Raji (cell line): ENCODE results near the gene RAI2.

ENCODE experiments used
- POLR2A ChIP-seq: IDR thresholded peaks from 2 replicates; pipeline ENCODE4 v1.6.1; 2011; ENCODE audit warnings: low read depth, low read length, control low read depth; ENCODE audit not compliant: insufficient read depth

The RAI2 gene

DNA sequence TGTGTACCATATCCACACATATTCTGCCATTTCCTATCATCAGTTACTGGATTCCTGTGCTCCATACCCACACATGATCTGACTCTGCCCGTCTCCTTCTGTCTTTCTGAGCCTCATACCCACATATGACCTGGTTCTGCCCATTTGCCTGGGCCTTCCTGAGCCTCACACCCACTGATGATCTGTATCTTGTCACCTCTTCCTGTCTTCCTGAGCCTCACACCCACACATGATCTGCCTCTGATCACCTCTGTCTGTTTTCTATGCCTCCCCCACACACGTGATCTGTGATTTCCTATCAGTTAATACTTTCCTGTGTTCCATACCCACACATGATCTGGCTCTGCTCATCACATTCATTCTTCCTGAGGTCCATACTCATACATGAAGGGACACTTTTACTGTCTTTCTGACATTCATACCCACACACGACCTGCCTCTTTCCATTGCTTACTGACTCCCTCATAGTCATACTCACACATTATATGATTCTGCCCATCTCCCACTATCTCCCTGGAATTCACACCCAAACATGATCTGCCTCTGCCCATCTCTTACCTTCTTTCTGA is 91.3 kb downstream of the RAI2 start:
- TF ChIP-seq POLR2A = no peak

DNA sequence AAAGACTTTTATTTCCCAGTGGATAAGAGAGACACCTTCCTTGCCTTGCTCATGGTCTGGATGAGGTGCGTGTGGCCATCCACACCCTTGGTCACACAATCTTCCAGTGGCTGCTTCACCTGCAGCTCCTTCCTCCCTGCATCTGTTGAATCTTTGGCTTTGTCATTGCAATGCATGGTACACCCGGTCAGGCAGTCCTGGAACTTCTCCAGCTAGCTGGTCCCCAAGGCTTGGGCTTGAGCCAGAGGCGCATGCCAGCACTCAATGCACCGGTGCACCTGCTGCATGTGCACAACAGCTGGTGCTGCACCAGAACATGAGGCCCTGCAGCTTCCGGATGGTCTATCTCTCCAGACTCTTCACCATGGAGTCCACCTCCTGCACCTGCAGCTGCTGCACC is 92.1 kb downstream of the RAI2 start:
- no peak for TF ChIP-seq POLR2A

DNA sequence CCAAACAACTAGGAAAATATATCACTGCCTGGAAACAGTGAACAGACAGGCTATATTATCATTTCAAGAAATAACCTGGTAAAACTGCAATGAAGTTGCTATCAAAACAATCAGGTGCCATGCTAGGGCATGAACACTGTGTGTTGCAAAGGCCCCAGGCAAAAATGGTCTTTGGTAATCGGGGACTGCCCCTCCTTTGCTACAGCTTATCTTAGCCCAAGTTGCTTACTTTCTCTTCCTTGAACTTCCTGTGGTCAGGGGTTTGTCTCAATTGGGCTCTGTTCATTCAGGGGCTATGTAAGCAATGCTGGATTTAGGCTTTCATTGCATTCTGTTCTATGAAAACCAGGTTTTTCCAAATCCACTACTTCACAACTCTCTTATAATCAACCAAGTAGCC is 93.4 kb downstream of the RAI2 start:
- TF ChIP-seq POLR2A = no peak

DNA sequence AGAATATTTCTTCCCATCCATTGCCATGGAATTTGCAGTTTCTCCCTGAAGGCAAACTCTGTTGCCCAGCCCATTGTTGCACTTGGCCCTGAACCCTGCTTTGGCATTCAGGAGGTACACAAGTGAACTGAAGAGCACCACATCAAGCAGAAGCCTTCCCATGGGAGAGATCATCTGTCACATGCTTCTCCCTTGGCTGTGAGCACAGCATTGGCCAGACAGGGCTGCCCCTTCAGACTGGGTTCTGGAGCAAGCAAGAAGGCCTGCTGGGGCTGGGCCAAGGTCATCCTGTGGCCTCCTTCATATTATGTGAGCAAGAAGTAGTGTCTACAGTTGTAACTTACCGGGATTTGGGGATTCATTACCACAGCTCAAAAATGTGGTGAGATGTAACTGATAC is 101.1 kb downstream of the RAI2 start:
- no peak for TF ChIP-seq POLR2A

DNA sequence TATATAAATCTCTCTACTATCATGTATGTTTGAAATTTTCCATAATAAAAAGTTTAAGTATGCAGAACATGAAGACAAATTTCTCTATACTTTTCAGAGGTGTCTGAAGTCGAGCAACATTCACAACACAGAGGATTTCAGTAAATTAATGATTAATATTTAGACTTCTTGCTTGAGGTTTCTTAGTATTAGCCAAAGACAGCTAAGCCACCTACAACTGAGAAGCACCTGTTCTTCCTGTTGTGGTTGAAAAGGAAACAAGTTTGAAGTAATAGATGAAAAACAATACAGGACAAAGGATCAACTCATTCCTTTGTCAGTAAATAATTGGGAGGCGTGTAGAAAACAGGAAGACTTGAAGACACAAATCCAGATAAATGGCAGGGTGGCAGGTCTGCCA is 102.7 kb downstream of the RAI2 start:
- no peak for TF ChIP-seq POLR2A

DNA sequence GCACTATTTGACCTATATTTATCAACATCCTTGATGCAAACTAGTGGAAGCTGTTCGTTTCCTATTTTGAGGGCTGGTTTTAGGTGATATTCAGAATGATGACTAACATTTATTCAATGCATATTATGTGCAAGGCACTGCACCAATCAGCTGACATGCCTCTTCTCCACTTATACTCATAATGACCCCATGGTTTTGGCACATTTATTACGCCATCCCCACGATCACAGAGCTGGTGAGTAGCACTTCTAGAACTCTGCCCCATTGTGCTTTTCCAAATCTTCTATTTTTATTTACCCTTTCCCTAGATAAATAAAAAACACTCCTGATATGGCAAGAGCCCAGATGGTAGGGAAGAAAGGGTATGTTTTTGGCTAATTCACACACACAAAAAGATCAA is 110.7 kb downstream of the RAI2 start:
- no peak for TF ChIP-seq POLR2A
